Measurements from ENCODE around the gene TM2D3.

GRCh38 chr15:101676921-101677329 lies 24.7 kb upstream of the TM2D3 start:
- TF ChIP-seq CTCF (IDR thresholded peaks at IDR 0.05 in 8 of 11, conservative IDR thresholded peaks at IDR 0.05 in 3 of 11) = no peak
- TF ChIP-seq POLR2AphosphoS5 (IDR thresholded peaks at IDR 0.05) = no peak
- no peak for TF ChIP-seq POLR2A (IDR thresholded peaks at IDR 0.05)

Measured in spleen (tissue), 7 donors.